Kidney epithelial cell (primary cell): ENCODE data around the gene CRYZL1. TPM values are rescaled to one million over a fixed set of nuclear protein-coding genes. Genes with fewer than 3 reads are reported as not detected.
"Not testable (repeated sequence)": the region's sequence is repeated elsewhere in the genome, so short reads cannot be mapped to it uniquely, and the experiment has no call there.

Source experiments
- DNase-seq: peaks from one replicate; pipeline ENCODE4 v3.0.0-alpha.2; 2010; ENCODE audit warnings: low read depth
- H3K27me3 ChIP-seq: 2 replicates; pipeline ENCODE4 v1.6.0; 2011; ENCODE audit warnings: low read length; ENCODE audit not compliant: control insufficient read depth, insufficient read depth
- H3K36me3 ChIP-seq: 2 replicates; pipeline ENCODE4 v1.5.1; 2011; ENCODE audit warnings: low read length; ENCODE audit not compliant: control insufficient read depth, insufficient read depth
- H3K4me3 ChIP-seq: 2 replicates; pipeline ENCODE4 v1.5.1; 2011; ENCODE audit warnings: low read depth, mild to moderate bottlenecking, control low read depth, low read length
- total RNA-seq: library from RNA; depleted of rRNA; stranded (reverse); fragments of >200 nt; gene quantifications from 2 replicates; pipeline ENCODE4 v1.2.3, GENCODE V29; 2015
- TF ChIP-seq, protein P1 (sequence below): IDR thresholded peaks from 2 replicates; pipeline ENCODE4 v1.5.1; 2011; ENCODE audit warnings: mild to moderate bottlenecking, moderate library complexity, low read length, control low read depth, inconsistent platforms; ENCODE audit not compliant: insufficient read depth, poor library complexity, severe bottlenecking

Gene CRYZL1
- total RNA-seq, 1 donor from 2014 or later: 12.6 TPM

DNA sequence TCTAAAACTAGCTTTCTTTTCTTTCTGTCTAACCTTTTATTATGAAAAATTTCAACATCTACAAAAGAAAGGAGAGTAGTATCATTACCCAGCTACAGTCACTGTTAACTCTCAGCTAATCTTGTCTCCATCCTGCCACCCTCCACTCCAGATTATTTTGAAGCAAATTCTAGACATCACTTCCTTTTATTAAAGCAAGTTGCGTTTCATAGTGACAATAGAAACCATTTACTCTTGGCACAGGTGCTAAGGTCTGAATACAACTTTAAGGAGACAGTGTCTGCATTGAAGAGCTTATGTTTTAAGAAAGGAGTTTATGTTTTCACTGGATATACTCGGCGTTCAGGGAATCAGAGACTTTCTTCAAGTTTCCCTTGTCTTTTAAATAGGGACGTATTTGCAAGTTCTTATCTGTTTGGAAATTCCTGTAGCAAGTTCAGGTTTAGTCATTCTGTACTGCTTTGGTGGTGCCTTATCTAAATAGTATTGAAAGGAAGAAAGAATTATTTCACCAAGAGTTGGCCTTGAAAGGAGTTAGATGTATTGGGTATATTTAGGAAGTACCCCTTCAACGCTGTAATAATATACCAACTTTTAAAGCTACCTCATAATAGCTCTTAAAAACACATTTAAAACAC, 43.5 kb upstream of the CRYZL1 start:
- TF ChIP-seq, protein P1, sequence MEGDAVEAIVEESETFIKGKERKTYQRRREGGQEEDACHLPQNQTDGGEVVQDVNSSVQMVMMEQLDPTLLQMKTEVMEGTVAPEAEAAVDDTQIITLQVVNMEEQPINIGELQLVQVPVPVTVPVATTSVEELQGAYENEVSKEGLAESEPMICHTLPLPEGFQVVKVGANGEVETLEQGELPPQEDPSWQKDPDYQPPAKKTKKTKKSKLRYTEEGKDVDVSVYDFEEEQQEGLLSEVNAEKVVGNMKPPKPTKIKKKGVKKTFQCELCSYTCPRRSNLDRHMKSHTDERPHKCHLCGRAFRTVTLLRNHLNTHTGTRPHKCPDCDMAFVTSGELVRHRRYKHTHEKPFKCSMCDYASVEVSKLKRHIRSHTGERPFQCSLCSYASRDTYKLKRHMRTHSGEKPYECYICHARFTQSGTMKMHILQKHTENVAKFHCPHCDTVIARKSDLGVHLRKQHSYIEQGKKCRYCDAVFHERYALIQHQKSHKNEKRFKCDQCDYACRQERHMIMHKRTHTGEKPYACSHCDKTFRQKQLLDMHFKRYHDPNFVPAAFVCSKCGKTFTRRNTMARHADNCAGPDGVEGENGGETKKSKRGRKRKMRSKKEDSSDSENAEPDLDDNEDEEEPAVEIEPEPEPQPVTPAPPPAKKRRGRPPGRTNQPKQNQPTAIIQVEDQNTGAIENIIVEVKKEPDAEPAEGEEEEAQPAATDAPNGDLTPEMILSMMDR: no peak
- no peaks in the 10 kb centered on the region for H3K36me3 ChIP-seq
- no peaks in the 10 kb centered on the region for H3K27me3 ChIP-seq
- DNase-seq: no peak
- H3K4me3 ChIP-seq: no peak overlapping the region

DNA sequence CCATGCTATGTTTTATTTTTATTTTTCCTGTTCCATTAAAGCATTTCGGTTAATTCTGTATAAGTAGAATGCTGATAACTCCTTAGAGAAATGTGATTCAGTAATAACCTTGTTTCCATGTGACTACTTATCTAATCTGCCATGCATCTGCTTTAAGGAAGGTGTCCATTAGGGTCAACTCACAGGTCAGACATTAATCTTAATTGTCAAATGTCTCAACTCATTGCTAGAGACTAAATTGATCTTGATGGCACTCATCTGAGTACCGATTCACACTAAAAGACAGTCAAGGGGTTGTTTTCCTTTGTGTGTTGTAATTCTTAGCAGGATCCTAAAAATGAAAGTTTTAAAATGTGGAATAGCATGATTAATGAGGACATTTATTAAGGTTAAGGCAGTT, 42.5 kb upstream of the CRYZL1 start:
- no peak for DNase-seq
- Histone ChIP-seq H3K27me3 (no peaks in the 10 kb centered on the region), H3K4me3 (no peak overlapping the region), H3K36me3 (no peaks in the 10 kb centered on the region)
- TF ChIP-seq, protein P1: no peak

DNA sequence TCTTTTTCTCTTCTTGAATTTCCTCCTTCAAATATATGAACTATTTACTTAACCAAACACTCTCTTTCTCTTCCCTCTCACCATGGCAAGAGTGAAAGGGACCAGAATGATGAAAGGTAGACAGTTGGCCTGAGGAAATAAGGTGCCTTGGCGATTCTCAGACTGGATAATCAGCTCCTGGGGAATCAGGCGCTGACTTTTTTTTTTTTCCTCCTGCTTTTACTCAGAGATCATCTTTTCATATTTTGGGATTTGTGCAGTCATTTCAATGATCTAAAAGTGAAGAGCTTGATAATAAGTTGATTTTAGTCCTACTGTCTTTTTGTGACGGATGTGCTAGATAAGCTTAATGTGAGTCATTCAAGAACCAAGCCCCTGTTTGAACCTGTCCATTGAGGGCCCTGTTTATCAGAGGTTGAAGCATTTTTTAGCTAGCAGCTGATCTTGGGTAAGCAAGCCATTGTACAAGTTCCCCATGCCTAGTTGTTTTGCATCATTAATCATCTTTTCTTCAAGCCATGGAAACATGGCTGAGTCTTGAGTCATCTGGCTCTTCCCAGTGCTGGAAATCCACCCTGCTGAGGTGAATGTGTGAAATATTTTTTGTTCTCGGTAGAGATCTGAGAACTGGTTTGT, 41.6 kb upstream of the CRYZL1 start:
- H3K27me3 ChIP-seq: no peaks in the 10 kb centered on the region
- TF ChIP-seq, protein P1: no peak
- no peaks in the 10 kb centered on the region for H3K36me3 ChIP-seq
- DNase-seq: peak; percentile 95
- no peak overlapping the region for H3K4me3 ChIP-seq

DNA sequence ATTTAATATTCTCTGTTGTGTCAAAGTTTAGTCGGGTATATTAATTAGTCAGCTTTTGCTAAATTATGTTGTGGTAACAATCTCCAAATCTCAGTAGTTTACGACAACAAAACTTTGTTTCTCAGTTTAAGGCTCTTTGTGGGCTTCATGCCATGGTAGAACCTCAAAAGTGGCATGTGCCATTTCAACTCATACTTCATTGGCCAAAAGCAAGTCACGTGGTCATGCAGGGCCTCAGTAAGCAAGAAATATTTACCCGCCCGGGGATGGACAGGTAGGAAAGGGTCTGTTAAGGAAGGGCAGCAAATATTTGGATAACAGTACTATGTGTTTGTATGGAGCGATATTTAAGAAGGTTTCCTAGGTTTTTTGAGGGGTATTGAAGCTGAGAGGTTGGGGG, 39.3 kb upstream of the CRYZL1 start:
- TF ChIP-seq, protein P1: no peak
- Histone ChIP-seq H3K27me3 (no peaks in the 10 kb centered on the region), H3K4me3 (no peak overlapping the region), H3K36me3 (no peaks in the 10 kb centered on the region)
- DNase-seq: no peak

DNA sequence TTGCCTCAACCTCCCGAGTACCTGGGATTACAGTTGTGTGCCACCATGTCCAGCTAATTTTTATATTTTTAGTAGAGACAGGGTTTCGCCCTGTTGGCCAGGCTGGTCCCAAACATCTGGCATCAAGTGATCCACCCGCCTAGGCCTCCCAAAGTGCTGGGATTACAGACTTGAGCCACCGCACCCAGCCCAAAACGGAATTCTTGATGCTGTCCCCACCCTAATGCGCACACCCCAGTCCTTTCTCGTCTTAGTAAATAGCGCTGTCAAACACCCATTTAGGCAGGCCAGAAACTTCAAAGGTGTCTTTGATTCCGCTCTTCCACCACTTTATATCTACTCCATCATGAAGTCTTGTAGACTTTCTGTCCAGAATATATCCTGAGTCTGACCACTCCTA, 35.9 kb upstream of the CRYZL1 start:
- DNase-seq: no peak
- Histone ChIP-seq H3K27me3 (no peaks in the 10 kb centered on the region), H3K4me3 (no peak overlapping the region), H3K36me3 (no peaks in the 10 kb centered on the region)
- TF ChIP-seq, protein P1: no peak

DNA sequence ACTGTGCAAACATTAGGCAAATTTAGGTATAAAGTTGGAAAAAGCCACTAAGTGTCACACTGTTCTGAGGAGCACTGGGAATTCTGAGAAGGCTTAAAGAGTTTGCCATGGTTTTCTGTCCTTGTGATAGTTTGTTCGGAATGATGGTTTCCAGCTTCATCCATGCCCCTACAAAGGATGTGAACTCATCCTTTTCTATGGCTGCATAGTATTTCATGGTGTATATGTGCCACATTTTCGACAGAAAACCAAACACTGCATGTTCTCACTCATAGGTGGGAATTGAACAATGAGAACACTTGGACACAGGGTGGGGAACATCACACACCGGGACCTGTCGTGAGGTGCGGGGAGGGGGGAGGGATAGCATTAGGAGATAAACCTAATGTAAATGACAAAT, 35.1 kb upstream of the CRYZL1 start:
- not testable (repeated sequence) for H3K36me3 ChIP-seq, H3K27me3 ChIP-seq, DNase-seq, H3K4me3 ChIP-seq
